ENCODE results near the gene TALDO1. TPM values are rescaled to one million over a fixed set of nuclear protein-coding genes. Genes with fewer than 3 reads are reported as not detected.

Gene TALDO1
- total and polyA plus RNA-seq, 10 of the 15 experiments (the other 5 are each of a cell fraction or from before 2014, with no cell fraction given): 121 to 302 (median 182) TPM

DNA sequence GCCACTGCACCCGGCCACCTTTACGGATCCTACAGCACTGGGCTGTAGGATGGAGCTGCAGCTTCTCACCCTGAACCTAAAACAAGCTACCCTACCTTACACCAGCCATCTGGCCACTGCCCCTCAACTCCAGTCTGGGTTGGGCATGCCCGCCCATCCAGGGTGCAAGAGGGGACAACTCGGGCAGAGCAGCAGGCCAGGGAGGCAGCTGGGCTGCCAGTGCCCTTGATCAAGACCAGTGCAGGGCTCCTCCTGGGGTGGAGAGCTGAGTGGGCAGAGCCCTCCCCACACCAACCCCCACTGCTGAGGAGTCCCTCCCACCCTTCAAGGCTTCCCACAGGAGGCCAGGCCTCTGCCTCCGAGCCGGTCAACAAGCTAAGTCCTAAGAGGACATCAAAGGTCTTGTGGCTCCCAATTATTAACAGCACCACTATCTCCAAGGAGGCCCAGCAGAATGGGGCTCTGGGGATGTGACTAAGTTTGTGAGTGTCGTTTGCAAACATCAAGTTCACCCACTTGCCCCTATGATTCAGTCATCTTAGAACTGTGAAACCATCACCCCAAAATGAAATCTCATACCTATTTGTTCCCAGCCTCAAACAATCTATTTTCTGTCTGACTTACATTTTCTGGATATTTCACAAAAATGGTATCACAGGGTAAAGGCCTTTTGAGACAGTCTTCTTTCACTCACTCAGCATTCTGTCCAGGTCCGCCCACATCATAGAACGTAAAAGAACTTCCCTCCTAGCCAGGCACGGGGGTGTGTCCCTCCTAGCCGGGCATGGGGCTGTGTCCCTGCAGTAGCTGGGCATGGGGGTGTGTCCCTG lies 19.1 kb downstream of the TALDO1 start:
- Histone ChIP-seq H3K4me2 (ENCODE audit: control insufficient read depth, insufficient read depth) (no peak overlapping the region), H3K9ac (ENCODE audit: control insufficient read depth, insufficient read depth, low read length) (no peak overlapping the region), H3K27me3 (replicated peaks in 1 of 2; ENCODE audit: control insufficient read depth in 2 of 2, insufficient read depth in 2 of 2, low read length in 1 of 2) (no peaks in the 10 kb centered on the region), H2AFZ (ENCODE audit: control insufficient read depth, low read depth, low read length) (no peak overlapping the region), H3K36me3 (ENCODE audit: control insufficient read depth in 2 of 2, insufficient read depth in 2 of 2, low read length in 1 of 2) (peaks cover 24 to 37% of the 10 kb centered on the region in 2 experiments; a peak in 3 of 4 replicates), H3K4me1 (ENCODE audit: control insufficient read depth, insufficient read depth, low read length) (no peaks in the 10 kb centered on the region), H3K4me3 (no peak overlapping the region), H3K27ac (ENCODE audit: control insufficient read depth, insufficient read depth) (no peak overlapping the region), H3K9me3 (replicated peaks; ENCODE audit: control insufficient read depth, insufficient read depth, low read length) (no peaks in the 10 kb centered on the region), H4K20me1 (ENCODE audit: control insufficient read depth, insufficient read depth) (no peaks in the 10 kb centered on the region), H3K79me2 (ENCODE audit: control insufficient read depth, insufficient read depth, low read length) (no peaks in the 10 kb centered on the region)
- intact Hi-C loops (cut with micrococcal nuclease; ENCODE audit: unreplicated experiment) (no loop called here), in situ Hi-C loops (cut with MboI) (no loop called here)
- TF ChIP-seq SMARCA5 (IDR thresholded peaks at IDR 0.05) (no peak), POLR2A (IDR thresholded peaks at IDR 0.05; ENCODE audit: low read depth, low read length) (peak; percentile 64)
- ChIA-PET POLR2A (interaction anchor here (0.6 kb wide), 1 partner anchor 276 kb away, joined by 3 read pairs; no protein-coding TSS in a partner anchor), SMC1A (ENCODE audit: uncharacterized antibody, unreplicated experiment) (interaction anchor here (1.1 kb wide), 1 partner anchor 40 kb away, joined by 5 read pairs; no protein-coding TSS in a partner anchor), RAD21 (ENCODE audit: unreplicated experiment) (no interaction called here), CTCF (interaction anchor here (0.5 to 1.1 kb wide), 4 partner anchors 19 to 174 kb away, joined by 3 to 5 read pairs (median 3); partner anchors contain the start of gene TALDO1)
- no TSS peak for BruUV-seq (replicated peaks)
- ATAC-seq (no peak), DNase-seq (ENCODE audit: low read depth, low spot score) (no peak), FAIRE-seq (no peak)
- WGBS (ENCODE audit: insufficient coverage, insufficient replicate concordance, low lambda C conversion rate, missing lambda C conversion rate): 65% methylated on average over 11 of the region's 11 CpGs

GRCh38 chr11:766936-767210 lies 19.6 kb downstream of the TALDO1 start:
- H3K4me1 ChIP-seq (ENCODE audit: control insufficient read depth, insufficient read depth, low read length): no peaks in the 10 kb centered on the region
- H3K79me2 ChIP-seq (ENCODE audit: control insufficient read depth, insufficient read depth, low read length): no peaks in the 10 kb centered on the region
- ChIA-PET SMC1A (ENCODE audit: uncharacterized antibody, unreplicated experiment) (no interaction called here), POLR2A (interaction anchor here (0.6 kb wide), 1 partner anchor 275 kb away, joined by 3 read pairs; no protein-coding TSS in a partner anchor), CTCF (interaction anchor here (0.6 kb wide), 1 partner anchor 32 kb away, joined by 3 read pairs; no protein-coding TSS in a partner anchor), RAD21 (ENCODE audit: unreplicated experiment) (no interaction called here)
- in situ Hi-C loops (cut with MboI) (no loop called here), intact Hi-C loops (cut with micrococcal nuclease; ENCODE audit: unreplicated experiment) (no loop called here)
- BruUV-seq (replicated peaks): no TSS peak
- H3K4me3 ChIP-seq: no peak overlapping the region
- no peak overlapping the region for H3K27ac ChIP-seq (ENCODE audit: control insufficient read depth, insufficient read depth)
- peaks cover 24 to 41% of the 10 kb centered on the region in 2 experiments; a peak in 3 of 4 replicates for H3K36me3 ChIP-seq (ENCODE audit: control insufficient read depth in 2 of 2, insufficient read depth in 2 of 2, low read length in 1 of 2)
- DNase-seq (ENCODE audit: low read depth, low spot score): no peak
- TF ChIP-seq HDAC6 (IDR thresholded peaks at IDR 0.05; ENCODE audit: unreplicated experiment) (no peak), NFYA (IDR thresholded peaks at IDR 0.05; ENCODE audit: borderline replicate concordance, low read depth, low read length) (no peak), ZNF622 (IDR thresholded peaks at IDR 0.05) (no peak), ZNF217 (IDR thresholded peaks at IDR 0.05) (no peak), SIN3A (IDR thresholded peaks at IDR 0.05; ENCODE audit: low read depth, low read length) (no peak), MTA2 (IDR thresholded peaks at IDR 0.05; ENCODE audit: low read depth) (no peak), CBX5 (IDR thresholded peaks at IDR 0.05; ENCODE audit: low read depth) (no peak), ZNF384 (IDR thresholded peaks at IDR 0.05; ENCODE audit: borderline replicate concordance, low read depth, low read length) (no peak)
- TF ChIP-seq, protein P1, sequence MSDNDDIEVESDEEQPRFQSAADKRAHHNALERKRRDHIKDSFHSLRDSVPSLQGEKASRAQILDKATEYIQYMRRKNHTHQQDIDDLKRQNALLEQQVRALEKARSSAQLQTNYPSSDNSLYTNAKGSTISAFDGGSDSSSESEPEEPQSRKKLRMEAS (IDR thresholded peaks at IDR 0.05; ENCODE audit: low read depth, low read length): no peak
- no peak overlapping the region for H2AFZ ChIP-seq (ENCODE audit: control insufficient read depth, low read depth, low read length)
- no peak overlapping the region for H3K9ac ChIP-seq (ENCODE audit: control insufficient read depth, insufficient read depth, low read length)
- no peak overlapping the region for H3K4me2 ChIP-seq (ENCODE audit: control insufficient read depth, insufficient read depth)
- WGBS (ENCODE audit: insufficient coverage, insufficient replicate concordance, low lambda C conversion rate, missing lambda C conversion rate): 97% methylated on average over 2 of the region's 2 CpGs
- no peak for FAIRE-seq
- no peaks in the 10 kb centered on the region for H3K27me3 ChIP-seq (replicated peaks in 1 of 2; ENCODE audit: control insufficient read depth in 2 of 2, insufficient read depth in 2 of 2, low read length in 1 of 2)
- no peak for ATAC-seq
- no peaks in the 10 kb centered on the region for H3K9me3 ChIP-seq (replicated peaks; ENCODE audit: control insufficient read depth, insufficient read depth, low read length)
- H4K20me1 ChIP-seq (ENCODE audit: control insufficient read depth, insufficient read depth): no peaks in the 10 kb centered on the region

All from GM12878 (cell line).